ACHN (cell line): ENCODE measurements around the gene MPPED2.

Source experiments
- DNase-seq: peaks from one replicate; pipeline ENCODE4 v3.0.0-alpha.2; 2015
- in situ Hi-C: cut with HindIII; loops from 2 replicates; pipeline ENCODE4 v1.10.0; 2017; ENCODE audit warnings: low sequenced_read_pairs, low pct_ligation_motif_present, low pct_unique_long_range_greater_than_20kb

MPPED2 gene

GRCh38 chr11:30465623-30466022 is 120.5 kb downstream of the MPPED2 start:
- DNase-seq: no peak
- in situ Hi-C loops: no loop called here

DNA sequence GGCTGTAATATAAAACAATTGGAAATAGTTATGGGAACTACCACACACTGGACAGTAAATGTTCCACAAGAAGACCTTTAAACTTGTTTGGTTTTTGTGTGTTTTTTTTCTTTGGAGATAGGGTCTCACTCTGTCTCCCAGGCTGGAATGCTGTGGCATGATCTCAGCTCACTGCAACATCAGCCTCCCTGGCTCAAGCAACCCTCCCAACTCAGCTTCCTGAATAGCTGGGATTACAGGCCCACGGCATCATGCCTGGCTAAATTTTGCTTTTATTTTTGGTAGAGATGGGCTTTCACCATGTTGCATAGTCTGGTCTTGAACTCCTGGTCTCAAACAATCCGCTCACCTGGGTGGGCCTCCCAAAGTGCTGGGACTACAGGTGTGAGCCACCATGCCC is 121.0 kb downstream of the MPPED2 start:
- DNase-seq: no peak
- in situ Hi-C loops: no loop called here

DNA sequence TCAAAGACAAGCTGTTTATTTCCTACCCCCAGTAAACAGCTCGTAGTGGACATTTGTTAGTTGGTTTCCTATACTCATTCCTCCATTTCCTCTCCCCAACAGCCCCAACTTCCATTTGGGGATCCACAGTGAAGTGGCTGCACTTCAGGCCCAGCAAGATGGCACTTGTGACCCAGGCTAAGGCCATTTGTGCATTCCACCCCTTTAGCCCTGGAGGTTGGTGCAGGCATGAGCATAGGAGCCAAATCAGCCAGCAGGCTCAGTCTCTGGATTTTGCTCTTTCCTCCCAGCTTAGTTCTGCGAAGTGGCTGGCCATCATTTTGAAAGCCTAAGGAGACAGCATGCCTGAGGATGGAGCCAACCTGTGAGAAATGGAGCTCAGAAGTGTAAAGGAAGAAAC is 122.9 kb downstream of the MPPED2 start:
- no peak for DNase-seq
- in situ Hi-C loops: no loop called here

DNA sequence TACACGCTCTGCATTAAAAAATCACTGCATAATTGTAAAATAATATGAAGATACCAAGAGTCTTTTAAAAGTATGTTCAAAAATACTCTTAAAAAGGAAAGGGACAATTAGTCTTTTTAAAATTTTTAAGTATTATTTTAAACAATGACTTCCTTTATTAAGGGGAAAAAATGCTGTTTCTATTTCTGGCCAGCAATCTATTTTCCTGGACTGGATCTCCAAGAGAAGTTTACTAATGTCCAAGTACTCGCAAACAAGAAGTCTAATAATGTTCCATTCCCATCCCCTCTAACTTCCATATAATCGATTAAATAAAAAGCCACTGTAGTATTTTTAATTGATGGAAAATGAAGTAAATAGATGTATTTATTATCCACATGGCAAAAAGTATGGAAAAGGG is 123.7 kb downstream of the MPPED2 start:
- in situ Hi-C loops: no loop called here
- DNase-seq: no peak

- in situ Hi-C loops: no loop called here
- no peak for DNase-seq
Measured at GRCh38 chr11:30459821-30460220, 126.3 kb downstream of the MPPED2 start.

- in situ Hi-C loops: no loop called here
Measured at GRCh38 chr11:30459306-30459705, 126.8 kb downstream of the MPPED2 start.

DNA sequence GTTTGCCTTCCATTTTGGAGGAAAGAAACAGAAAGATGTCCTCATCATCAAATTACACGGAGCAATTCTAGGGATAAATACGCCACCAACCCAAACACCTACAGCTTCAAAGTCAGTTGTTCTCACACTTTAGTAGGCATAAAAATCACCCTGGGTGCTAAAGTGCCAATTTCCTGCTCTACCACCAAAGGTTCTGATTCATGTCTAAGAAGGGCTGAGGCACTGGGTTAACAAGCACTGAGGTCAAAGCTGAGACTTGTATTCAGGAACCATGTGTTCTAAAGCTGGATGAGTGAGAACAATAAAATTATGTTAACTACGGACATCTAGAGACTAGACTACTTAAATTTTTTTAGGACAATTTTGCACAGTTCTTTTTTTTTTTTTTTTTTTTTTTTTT is 127.6 kb downstream of the MPPED2 start:
- in situ Hi-C loops: no loop called here
- DNase-seq: no peak

More at GRCh38 chr11:30459306-30459705, 126.8 kb downstream of the MPPED2 start:
- no peak for DNase-seq

GRCh38 chr11:30457087-30457486 is 129.1 kb downstream of the MPPED2 start:
- DNase-seq: no peak
- in situ Hi-C loops: no loop called here

DNA sequence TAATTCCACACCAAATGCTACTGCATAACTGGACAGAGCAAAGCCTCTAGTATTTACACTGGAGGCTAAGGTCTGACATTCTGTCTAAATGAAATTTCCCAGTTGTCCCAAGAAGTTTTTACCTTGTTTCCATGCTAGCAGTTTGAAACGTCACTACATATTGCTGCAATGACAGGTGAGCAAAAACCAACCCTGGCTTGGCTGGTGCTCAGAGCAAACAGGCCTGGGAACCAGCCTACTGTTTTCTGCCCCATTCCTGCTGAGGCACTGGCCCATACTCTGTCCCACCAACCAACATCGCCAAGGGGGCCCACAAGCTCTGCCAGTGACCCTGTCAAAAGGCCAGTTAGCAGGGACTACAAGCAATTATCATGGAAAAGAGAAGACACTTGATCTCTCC is 131.1 kb downstream of the MPPED2 start:
- in situ Hi-C loops: no loop called here
- DNase-seq: no peak

- DNase-seq: no peak
- in situ Hi-C loops: no loop called here
Measured at GRCh38 chr11:30454541-30454940, 131.6 kb downstream of the MPPED2 start.

GRCh38 chr11:30454111-30454510 is 132.0 kb downstream of the MPPED2 start:
- no peak for DNase-seq
- in situ Hi-C loops: no loop called here

DNA sequence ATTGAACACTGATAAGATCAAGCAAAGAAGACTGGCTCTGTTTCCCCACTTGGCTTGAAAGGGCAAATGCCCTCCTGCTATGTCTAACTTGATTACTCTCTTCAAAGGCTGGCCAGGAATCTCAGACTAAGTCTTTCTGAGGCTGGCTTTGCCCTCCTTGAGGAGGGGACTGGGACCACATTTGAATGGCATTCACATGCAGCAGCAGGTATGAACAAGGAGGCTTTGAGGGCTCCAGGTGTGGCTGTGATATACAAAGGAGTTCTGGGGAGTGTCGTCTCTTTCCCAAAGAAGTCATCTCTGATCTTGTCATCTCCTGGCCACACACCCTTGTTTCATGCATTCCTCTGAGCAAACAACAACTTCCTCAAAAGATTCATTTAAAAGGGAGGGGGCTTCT is 132.4 kb downstream of the MPPED2 start:
- DNase-seq: no peak
- in situ Hi-C loops: no loop called here

GRCh38 chr11:30452842-30453241 is 133.3 kb downstream of the MPPED2 start:
- DNase-seq: no peak
- in situ Hi-C loops: no loop called here

- no peak for DNase-seq
- in situ Hi-C loops: no loop called here
Measured at GRCh38 chr11:30452114-30452513, 134.0 kb downstream of the MPPED2 start.

DNA sequence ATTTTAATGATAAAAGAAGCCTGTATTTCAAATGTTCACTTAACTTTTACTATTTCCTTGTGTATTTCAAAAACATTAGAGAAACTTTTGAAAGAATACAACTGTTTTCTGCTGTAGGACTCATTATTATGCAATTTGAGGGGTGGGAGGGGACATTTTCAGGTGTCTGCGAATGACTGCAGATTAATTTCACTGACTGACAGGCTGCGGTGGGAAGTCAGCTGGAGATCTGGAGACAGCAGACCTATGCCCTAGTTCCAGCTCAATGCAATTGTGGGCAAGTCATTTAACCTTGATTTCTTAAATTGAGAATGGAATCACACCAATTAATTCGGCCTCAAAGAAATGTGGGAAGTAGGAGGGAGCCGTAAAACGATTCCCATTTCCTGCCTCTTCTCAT is 134.5 kb downstream of the MPPED2 start:
- no peak for DNase-seq
- in situ Hi-C loops: no loop called here

GRCh38 chr11:30451167-30451566 is 135.0 kb downstream of the MPPED2 start:
- in situ Hi-C loops: no loop called here
- no peak for DNase-seq

- DNase-seq: no peak
- in situ Hi-C loops: no loop called here
Measured at GRCh38 chr11:30447058-30447640, 139.0 kb downstream of the MPPED2 start.

DNA sequence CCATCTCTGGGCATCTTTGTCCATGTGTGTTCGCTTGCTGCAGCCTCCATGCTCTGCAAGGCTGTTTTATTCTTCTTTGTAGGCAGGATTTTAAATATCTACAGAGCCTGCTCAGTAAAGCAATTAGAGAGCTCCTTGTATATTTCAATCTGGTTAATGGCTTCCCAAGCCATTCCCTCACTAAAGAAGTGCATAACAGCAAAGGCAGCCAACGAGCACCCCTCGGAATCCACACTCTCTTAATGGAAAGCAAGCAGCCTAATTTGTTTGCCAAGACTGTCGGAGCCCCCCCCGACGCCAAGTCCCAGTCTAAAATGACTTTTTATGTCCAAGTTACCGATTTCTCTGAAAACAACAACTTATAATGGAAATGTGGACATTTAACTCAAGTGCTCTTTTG is 139.6 kb downstream of the MPPED2 start:
- in situ Hi-C loops: no loop called here
- no peak for DNase-seq

DNA sequence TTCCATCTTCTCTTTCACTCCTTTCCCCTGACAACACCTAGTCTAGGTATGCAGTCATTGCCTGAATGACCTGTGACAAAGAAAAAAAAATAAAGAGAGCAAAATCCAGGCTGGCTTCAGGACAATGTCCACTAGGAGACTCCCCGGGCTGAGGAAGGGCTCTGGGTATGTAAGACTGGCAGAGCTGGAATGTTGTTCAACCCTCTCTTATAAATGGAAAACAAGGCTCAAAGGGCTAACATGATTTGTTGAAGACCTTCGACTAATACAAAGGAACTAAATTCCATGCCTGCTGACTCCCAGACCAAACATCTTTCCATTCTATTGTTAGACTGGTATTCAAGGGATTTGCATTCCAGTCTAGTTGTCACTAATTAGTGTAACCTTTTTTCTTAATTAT is 141.1 kb downstream of the MPPED2 start:
- in situ Hi-C loops: no loop called here
- no peak for DNase-seq

- DNase-seq: no peak
- in situ Hi-C loops: no loop called here
Measured at GRCh38 chr11:30440510-30440909, 145.6 kb downstream of the MPPED2 start.

DNA sequence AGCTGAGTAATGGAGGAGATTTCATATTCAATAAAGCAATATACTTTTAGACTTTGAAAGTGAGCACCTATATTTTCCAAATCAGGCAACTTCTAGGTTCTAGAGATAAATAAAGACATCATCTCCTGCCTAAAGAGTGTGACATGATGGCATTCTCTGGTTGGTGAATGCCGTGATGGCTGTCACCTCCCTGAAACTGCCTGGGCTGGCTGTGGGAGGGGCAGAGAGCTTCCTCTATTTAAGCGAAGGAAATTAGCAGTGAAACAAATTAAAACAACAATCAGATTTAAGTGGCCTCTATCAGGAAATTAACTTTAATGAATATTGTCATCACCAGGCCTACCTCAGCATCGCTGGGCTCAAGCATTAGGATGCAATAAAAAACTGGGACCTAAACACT is 149.4 kb downstream of the MPPED2 start:
- in situ Hi-C loops: no loop called here
- no peak for DNase-seq
